ENCODE measurements around the gene STXBP6. TPM values are rescaled to one million over a fixed set of nuclear protein-coding genes. Genes with fewer than 3 reads are reported as not detected.

STXBP6 gene
- total RNA-seq, 1 experiment from 2014 or later = 0.27 TPM

- H3K4me3 ChIP-seq (replicated peaks in 1 of 2; ENCODE audit: low read depth in 1 of 2, low read length in 2 of 2) = no peak overlapping the region
- no peak overlapping the region for H3K27ac ChIP-seq (ENCODE audit: low read depth, low read length)
- ATAC-seq = no peak
- CTCF ChIA-PET = no interaction called here
- H3K9ac ChIP-seq (ENCODE audit: low read length) = no peak overlapping the region
- no peak overlapping the region for H2AFZ ChIP-seq (ENCODE audit: low read depth, low read length, poor library complexity, severe bottlenecking)
- no peaks in the 10 kb centered on the region for H3K27me3 ChIP-seq (ENCODE audit: insufficient read depth, low read length)
- TF ChIP-seq EZH2 (IDR thresholded peaks at IDR 0.05) (no peak), RAD21 (IDR thresholded peaks at IDR 0.05; ENCODE audit: low read depth) (no peak), ZFX (IDR thresholded peaks at IDR 0.05) (no peak)
- H3K9me3 ChIP-seq (ENCODE audit: control insufficient read depth in 1 of 2, insufficient read depth in 1 of 2, low read depth in 1 of 2, low read length in 2 of 2) = peaks cover 0 to 21% of the 10 kb centered on the region in 2 experiments; a peak in 2 of 4 replicates
- H3K4me1 ChIP-seq (ENCODE audit: control insufficient read depth in 1 of 2, insufficient read depth in 2 of 2, low read length in 2 of 2) = no peaks in the 10 kb centered on the region
- BruUV-seq (replicated peaks) = no TSS peak
- no peak for DNase-seq (ENCODE audit: low read depth, low spot score)
- POLR2A ChIA-PET = no interaction called here
- intact Hi-C loops (cut with micrococcal nuclease) = no loop called here
- H3K36me3 ChIP-seq (ENCODE audit: control insufficient read depth in 1 of 2, insufficient read depth in 2 of 2, low read length in 2 of 2) = no peaks in the 10 kb centered on the region
- H3K79me2 ChIP-seq (ENCODE audit: insufficient read depth, low read length) = no peaks in the 10 kb centered on the region
- RAD21 ChIA-PET (ENCODE audit: low non-redundant PET in 1 of 2, low total read pairs in 2 of 2, uncharacterized antibody in 2 of 2, unreplicated experiment in 2 of 2) = no interaction called here
- no peaks in the 10 kb centered on the region for H3K9me2 ChIP-seq (ENCODE audit: insufficient read depth)
- no peak overlapping the region for H3K4me2 ChIP-seq (ENCODE audit: low read length)
- H4K20me1 ChIP-seq (ENCODE audit: insufficient read depth) = no peaks in the 10 kb centered on the region
Measured at GRCh38 chr14:25094171-25094907, 44.4 kb upstream of the STXBP6 start.

- Histone ChIP-seq H4K20me1 (ENCODE audit: insufficient read depth) (no peaks in the 10 kb centered on the region), H3K36me3 (ENCODE audit: control insufficient read depth in 1 of 2, insufficient read depth in 2 of 2, low read length in 2 of 2) (no peaks in the 10 kb centered on the region), H3K4me2 (ENCODE audit: low read length) (no peak overlapping the region), H2AFZ (ENCODE audit: low read depth, low read length, poor library complexity, severe bottlenecking) (no peak overlapping the region), H3K27me3 (ENCODE audit: insufficient read depth, low read length) (no peaks in the 10 kb centered on the region), H3K9me3 (ENCODE audit: control insufficient read depth in 1 of 2, insufficient read depth in 1 of 2, low read depth in 1 of 2, low read length in 2 of 2) (peaks cover 0 to 23% of the 10 kb centered on the region in 2 experiments; a peak in 2 of 4 replicates), H3K4me1 (ENCODE audit: control insufficient read depth in 1 of 2, insufficient read depth in 2 of 2, low read length in 2 of 2) (no peaks in the 10 kb centered on the region), H3K27ac (ENCODE audit: low read depth, low read length) (no peak overlapping the region), H3K4me3 (replicated peaks in 1 of 2; ENCODE audit: low read depth in 1 of 2, low read length in 2 of 2) (no peak overlapping the region), H3K9me2 (ENCODE audit: insufficient read depth) (no peaks in the 10 kb centered on the region), H3K79me2 (ENCODE audit: insufficient read depth, low read length) (no peaks in the 10 kb centered on the region), H3K9ac (ENCODE audit: low read length) (no peak overlapping the region)
- intact Hi-C loops (cut with micrococcal nuclease) = no loop called here
- ChIA-PET POLR2A (no interaction called here), RAD21 (ENCODE audit: low non-redundant PET in 1 of 2, low total read pairs in 2 of 2, uncharacterized antibody in 2 of 2, unreplicated experiment in 2 of 2) (no interaction called here), CTCF (no interaction called here)
- DNase-seq (ENCODE audit: low read depth, low spot score) = no peak
- BruUV-seq (replicated peaks) = no TSS peak
- ATAC-seq = no peak
- TF ChIP-seq TCF7L2 (IDR thresholded peaks at IDR 0.05; ENCODE audit: borderline replicate concordance, extremely low read depth, insufficient read depth, insufficient read length) (no peak), ZNF274 (IDR thresholded peaks at IDR 0.05; ENCODE audit: low read depth, low read length) (no peak), SRF (IDR thresholded peaks at IDR 0.05; ENCODE audit: low read depth) (no peak)
Measured at GRCh38 chr14:25092258-25092740, 42.4 kb upstream of the STXBP6 start.

All from HCT116 (cell line).